MCF 10A (cell line): ENCODE measurements around the gene GFOD1. TPM values are rescaled to one million over a fixed set of nuclear protein-coding genes. Genes with fewer than 3 reads are reported as not detected.

Source experiments
- BruUV-seq: library from RNA; stranded (reverse); fragments of 400-500 nt; replicated peaks from 2 replicates; lab custom pipeline; 2021; lab: Mats Ljungman, UMichigan
- CTCF ChIA-PET: fragments of 300-600 bp; sonication (Branson Sonifier 250); formaldehyde crosslinking; extraction: SDS; loops from one replicate; lab custom pipeline; 2021; ENCODE audit warnings: antibody characterized with exemption, inconsistent platforms; lab: Yijun Ruan, JAX
- POLR2A ChIA-PET: fragments of 300-600, 350-650 bp; sonication (Branson Sonifier 250); formaldehyde crosslinking; extraction: SDS; loops from one replicate; lab custom pipeline; 2020; ENCODE audit warnings: antibody characterized with exemption, inconsistent platforms; lab: Yijun Ruan, JAX
- DNase-seq: peaks from one replicate; pipeline ENCODE4 v3.0.0-alpha.2; 2018; ENCODE audit not compliant: unreplicated experiment
- H3K27ac Mint-ChIP-seq: one replicate; pipeline ENCODE4 v1.8.0; 2022; ENCODE audit warnings: mild to moderate bottlenecking, low read depth, mixed read lengths; ENCODE audit not compliant: unreplicated experiment
- H3K27me3 Mint-ChIP-seq: one replicate; pipeline ENCODE4 v1.8.0; 2022; ENCODE audit warnings: mixed read lengths; ENCODE audit not compliant: insufficient read depth, unreplicated experiment
- H3K36me3 Mint-ChIP-seq: one replicate; pipeline ENCODE4 v1.8.0; 2022; ENCODE audit warnings: mild to moderate bottlenecking, moderate library complexity, mixed read lengths; ENCODE audit not compliant: insufficient read depth, unreplicated experiment
- H3K4me1 Mint-ChIP-seq: one replicate; pipeline ENCODE4 v1.8.0; 2022; ENCODE audit warnings: mixed read lengths; ENCODE audit not compliant: insufficient read depth, unreplicated experiment
- H3K4me3 Mint-ChIP-seq: one replicate; pipeline ENCODE4 v1.8.0; 2022; ENCODE audit warnings: mild to moderate bottlenecking, moderate library complexity, mixed read lengths; ENCODE audit not compliant: unreplicated experiment
- H3K9me3 Mint-ChIP-seq: one replicate; pipeline ENCODE4 v1.8.0; 2022; ENCODE audit warnings: mixed read lengths; ENCODE audit not compliant: unreplicated experiment
- intact Hi-C: fragments of 100-400 bp; cut with micrococcal nuclease; formaldehyde crosslinking; loops from 2 replicates; pipeline ENCODE4 v1.14.1; 2022
- total RNA-seq: library from RNA; stranded (reverse); gene quantifications from 2 replicates; pipeline ENCODE4 v1.2.3, GENCODE V29; 2022
- TF ChIP-seq, protein P1 (sequence below): fragments of 200-600 bp; IDR thresholded peaks from one replicate; pipeline ENCODE4 v1.8.0; 2022; ENCODE audit warnings: antibody characterized with exemption, mild to moderate bottlenecking; ENCODE audit not compliant: unreplicated experiment

GFOD1 gene
- total RNA-seq, 1 experiment from 2014 or later, result 9.5 TPM

DNA sequence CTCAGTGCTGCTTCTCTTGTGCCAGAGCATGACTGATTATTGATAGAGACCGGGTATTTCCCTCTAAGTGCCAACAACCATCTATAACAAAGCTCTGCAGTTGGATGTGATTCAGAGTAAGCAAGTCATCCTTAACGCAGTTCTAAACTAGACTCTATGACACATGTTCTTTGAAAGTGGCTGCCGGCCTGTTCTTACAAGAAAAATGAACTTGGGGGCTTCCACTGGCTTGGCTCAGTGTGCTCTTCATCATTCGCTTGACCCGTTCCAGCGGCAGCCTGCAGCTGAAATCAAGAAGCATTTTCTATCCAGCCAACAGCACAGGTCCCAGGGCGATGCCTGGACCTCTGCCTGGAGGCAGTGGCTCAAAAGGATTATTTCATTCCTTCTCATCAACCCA, 29.8 kb downstream of the GFOD1 start:
- Mint-ChIP-seq H3K27me3 (no peaks in the 10 kb centered on the region), H3K36me3 (peaks cover 5% of the 10 kb centered on the region), H3K4me3 (no peak overlapping the region), H3K4me1 (peaks cover 22% of the 10 kb centered on the region), H3K9me3 (no peaks in the 10 kb centered on the region), H3K27ac (no peak overlapping the region)
- BruUV-seq, result no TSS peak
- DNase-seq, result no peak
- TF ChIP-seq, protein P1, sequence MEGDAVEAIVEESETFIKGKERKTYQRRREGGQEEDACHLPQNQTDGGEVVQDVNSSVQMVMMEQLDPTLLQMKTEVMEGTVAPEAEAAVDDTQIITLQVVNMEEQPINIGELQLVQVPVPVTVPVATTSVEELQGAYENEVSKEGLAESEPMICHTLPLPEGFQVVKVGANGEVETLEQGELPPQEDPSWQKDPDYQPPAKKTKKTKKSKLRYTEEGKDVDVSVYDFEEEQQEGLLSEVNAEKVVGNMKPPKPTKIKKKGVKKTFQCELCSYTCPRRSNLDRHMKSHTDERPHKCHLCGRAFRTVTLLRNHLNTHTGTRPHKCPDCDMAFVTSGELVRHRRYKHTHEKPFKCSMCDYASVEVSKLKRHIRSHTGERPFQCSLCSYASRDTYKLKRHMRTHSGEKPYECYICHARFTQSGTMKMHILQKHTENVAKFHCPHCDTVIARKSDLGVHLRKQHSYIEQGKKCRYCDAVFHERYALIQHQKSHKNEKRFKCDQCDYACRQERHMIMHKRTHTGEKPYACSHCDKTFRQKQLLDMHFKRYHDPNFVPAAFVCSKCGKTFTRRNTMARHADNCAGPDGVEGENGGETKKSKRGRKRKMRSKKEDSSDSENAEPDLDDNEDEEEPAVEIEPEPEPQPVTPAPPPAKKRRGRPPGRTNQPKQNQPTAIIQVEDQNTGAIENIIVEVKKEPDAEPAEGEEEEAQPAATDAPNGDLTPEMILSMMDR, result no peak
- intact Hi-C loops, result no loop called here
- ChIA-PET CTCF (interaction anchor here (0.5 to 0.6 kb wide), 2 partner anchors 10 to 131 kb away, joined by 3 to 4 read pairs; no protein-coding TSS in a partner anchor), POLR2A (interaction anchor here (0.6 kb wide), 1 partner anchor 53 kb away, joined by 4 read pairs; no protein-coding TSS in a partner anchor)

GRCh38 chr6:13455552-13455966, 31.8 kb downstream of the GFOD1 start:
- ChIA-PET CTCF (no interaction called here), POLR2A (interaction anchor here (3.1 kb wide), 1 partner anchor 24 kb away, joined by 11 read pairs; no protein-coding TSS in a partner anchor)
- no peak overlapping the region for H3K4me3 Mint-ChIP-seq
- no peak for DNase-seq
- TF ChIP-seq, protein P1, result no peak
- H3K4me1 Mint-ChIP-seq, result peaks cover 17% of the 10 kb centered on the region
- H3K27me3 Mint-ChIP-seq, result no peaks in the 10 kb centered on the region
- H3K27ac Mint-ChIP-seq, result no peak overlapping the region
- intact Hi-C loops, result no loop called here
- BruUV-seq, result no TSS peak
- no peaks in the 10 kb centered on the region for H3K36me3 Mint-ChIP-seq
- no peaks in the 10 kb centered on the region for H3K9me3 Mint-ChIP-seq

DNA sequence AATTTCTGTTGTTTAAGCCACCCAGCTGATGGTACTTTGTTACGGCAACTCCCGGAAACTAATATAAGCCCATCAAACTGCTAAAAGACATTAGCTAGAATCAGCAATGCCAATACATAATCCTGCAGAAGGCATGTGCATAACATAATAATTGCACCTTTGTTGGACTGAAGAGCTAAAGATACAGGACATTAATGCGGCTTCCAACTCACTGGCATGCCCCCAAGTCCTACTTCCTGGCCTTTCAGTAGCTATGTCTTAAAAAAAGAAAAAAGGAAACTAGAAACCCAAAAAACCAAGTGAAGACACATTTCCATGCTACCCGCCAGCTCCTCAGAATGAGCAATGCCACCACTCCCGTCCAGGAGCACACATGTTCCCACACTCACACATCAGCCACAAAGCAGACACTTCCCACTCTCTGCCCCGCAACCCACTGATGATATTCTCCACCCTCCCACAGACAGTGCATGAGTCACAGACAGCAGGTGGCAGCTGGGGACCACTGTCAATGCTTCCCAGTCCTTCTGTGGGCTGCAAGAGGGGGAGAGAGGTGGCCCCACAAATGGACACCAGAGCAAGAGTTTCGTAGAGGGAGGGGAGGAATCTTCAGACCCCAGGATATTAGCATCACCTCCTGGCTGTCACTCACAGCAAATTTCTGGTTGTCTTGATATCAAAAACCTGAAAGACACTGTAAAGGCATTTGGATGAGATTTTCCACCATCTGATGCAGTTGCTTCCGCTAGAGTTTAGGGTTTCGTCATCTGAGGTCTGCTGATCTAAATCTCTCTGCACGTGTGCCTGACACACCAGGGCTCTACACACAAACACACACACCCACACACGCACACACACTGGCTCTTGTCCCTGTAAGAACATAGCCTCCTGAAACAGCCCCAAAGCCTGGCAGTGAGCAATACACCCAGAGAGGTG, 32.8 kb downstream of the GFOD1 start:
- TSS peak; percentile 97 for BruUV-seq
- no peak for DNase-seq
- no peaks in the 10 kb centered on the region for H3K27me3 Mint-ChIP-seq
- H3K4me1 Mint-ChIP-seq, result peaks cover 17% of the 10 kb centered on the region
- TF ChIP-seq, protein P1, result no peak
- peak overlapping the region; percentile 74 for H3K27ac Mint-ChIP-seq
- H3K9me3 Mint-ChIP-seq, result no peaks in the 10 kb centered on the region
- intact Hi-C loops, result no loop called here
- no peak overlapping the region for H3K4me3 Mint-ChIP-seq
- CTCF ChIA-PET, result interaction anchor here (0.9 to 1.1 kb wide), 4 partner anchors 9 to 543 kb away, joined by 3 to 5 read pairs (median 4); no protein-coding TSS in a partner anchor
- POLR2A ChIA-PET, result interaction anchor here (0.6 to 3.1 kb wide), 6 partner anchors 9 to 60 kb away, joined by 3 to 11 read pairs (median 4); no protein-coding TSS in a partner anchor
- H3K36me3 Mint-ChIP-seq, result no peaks in the 10 kb centered on the region

GRCh38 chr6:13453771-13454251, 33.6 kb downstream of the GFOD1 start:
- BruUV-seq, result no TSS peak
- TF ChIP-seq, protein P1, result no peak
- ChIA-PET POLR2A (interaction anchor here (0.6 to 3.1 kb wide), 6 partner anchors 9 to 69 kb away, joined by 3 to 11 read pairs (median 4); partner anchors contain the start of gene GFOD1), CTCF (interaction anchor here (0.6 to 1.1 kb wide), 4 partner anchors 8 to 1652 kb away, joined by 3 to 5 read pairs (median 3); no protein-coding TSS in a partner anchor)
- DNase-seq, result peak; percentile 85
- Mint-ChIP-seq H3K9me3 (no peaks in the 10 kb centered on the region), H3K36me3 (no peaks in the 10 kb centered on the region), H3K4me3 (no peak overlapping the region), H3K27me3 (no peaks in the 10 kb centered on the region), H3K27ac (peak overlapping the region; percentile 74), H3K4me1 (peaks cover 17% of the 10 kb centered on the region)
- intact Hi-C loops, result no loop called here
